Calu3 (cell line): Measurements from ENCODE around the gene DPAGT1. TPM values are rescaled to one million over a fixed set of nuclear protein-coding genes. Genes with fewer than 3 reads are reported as not detected.

Source experiments
- BruUV-seq: library from RNA; stranded (reverse); fragments of 400-500 nt; replicated peaks from 2 replicates; lab custom pipeline; 2021; lab: Mats Ljungman, UMichigan
- CTCF ChIA-PET: fragments of 300-600 bp; sonication (Branson Sonifier 250); formaldehyde crosslinking; loops from one replicate; lab custom pipeline; 2022; ENCODE audit warnings: antibody characterized with exemption; lab: Charles Lee
- DNase-seq: peaks from one replicate; pipeline ENCODE4 v3.0.0; 2022
- H3K27ac Mint-ChIP-seq: one replicate; pipeline ENCODE4 v1.8.0; 2022; ENCODE audit warnings: mixed read lengths; ENCODE audit not compliant: unreplicated experiment
- H3K27me3 Mint-ChIP-seq: one replicate; pipeline ENCODE4 v1.8.0; 2022; ENCODE audit warnings: mixed read lengths; ENCODE audit not compliant: unreplicated experiment
- H3K36me3 Mint-ChIP-seq: one replicate; pipeline ENCODE4 v1.8.0; 2022; ENCODE audit warnings: mild to moderate bottlenecking, moderate library complexity, mixed read lengths; ENCODE audit not compliant: insufficient read depth, unreplicated experiment
- H3K4me1 Mint-ChIP-seq: one replicate; pipeline ENCODE4 v1.8.0; 2022; ENCODE audit warnings: mild to moderate bottlenecking, low read depth, mixed read lengths; ENCODE audit not compliant: unreplicated experiment
- H3K4me3 Mint-ChIP-seq: one replicate; pipeline ENCODE4 v1.8.0; 2022; ENCODE audit warnings: mild to moderate bottlenecking, low read depth, moderate library complexity, mixed read lengths; ENCODE audit not compliant: unreplicated experiment
- H3K9me3 Mint-ChIP-seq: one replicate; pipeline ENCODE4 v1.8.0; 2022; ENCODE audit warnings: low read depth, mixed read lengths; ENCODE audit not compliant: unreplicated experiment
- intact Hi-C: fragments of 100-400 bp; cut with micrococcal nuclease; formaldehyde crosslinking; loops from one replicate; pipeline ENCODE4 v1.10.0; 2022; ENCODE audit not compliant: unreplicated experiment
- total RNA-seq: library from RNA; stranded (reverse); gene quantifications from 2 replicates; pipeline ENCODE4 v1.2.3, GENCODE V29; 2022
- TF ChIP-seq, protein P1 (sequence below): fragments of 200-600 bp; IDR thresholded peaks from one replicate; pipeline ENCODE4 v1.8.0; 2022; ENCODE audit warnings: antibody characterized with exemption; ENCODE audit not compliant: unreplicated experiment

Gene DPAGT1
- total RNA-seq, 1 experiment from 2014 or later = 47.6 TPM

DNA sequence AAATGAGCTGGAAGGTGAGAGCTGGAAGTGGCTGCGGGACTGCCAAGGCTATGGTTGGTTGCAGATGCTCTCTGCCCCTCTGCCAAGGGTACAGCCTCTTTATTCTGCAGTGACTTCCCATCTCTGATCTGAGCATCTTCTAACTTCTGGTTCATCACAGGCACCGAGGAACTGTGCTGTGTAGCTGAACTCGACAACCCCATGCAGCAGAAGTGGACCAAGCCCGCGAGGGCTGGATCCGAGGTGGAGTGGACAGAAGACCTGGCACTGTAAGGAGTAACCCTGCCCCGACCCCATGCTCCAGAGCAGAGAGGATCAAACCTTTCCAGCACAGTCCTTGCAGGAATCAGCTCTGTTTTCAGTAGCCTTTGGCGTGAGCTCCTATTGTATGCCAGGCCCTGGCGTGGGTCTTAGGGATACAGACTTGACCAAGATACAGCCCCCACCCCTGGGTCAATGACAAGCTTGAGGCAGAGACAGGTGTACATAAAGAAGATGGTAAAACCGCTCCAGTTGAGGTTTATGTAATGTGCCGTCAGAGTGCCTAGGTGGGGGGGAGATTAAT lies 9.8 kb upstream of the DPAGT1 start:
- TF ChIP-seq, protein P1, sequence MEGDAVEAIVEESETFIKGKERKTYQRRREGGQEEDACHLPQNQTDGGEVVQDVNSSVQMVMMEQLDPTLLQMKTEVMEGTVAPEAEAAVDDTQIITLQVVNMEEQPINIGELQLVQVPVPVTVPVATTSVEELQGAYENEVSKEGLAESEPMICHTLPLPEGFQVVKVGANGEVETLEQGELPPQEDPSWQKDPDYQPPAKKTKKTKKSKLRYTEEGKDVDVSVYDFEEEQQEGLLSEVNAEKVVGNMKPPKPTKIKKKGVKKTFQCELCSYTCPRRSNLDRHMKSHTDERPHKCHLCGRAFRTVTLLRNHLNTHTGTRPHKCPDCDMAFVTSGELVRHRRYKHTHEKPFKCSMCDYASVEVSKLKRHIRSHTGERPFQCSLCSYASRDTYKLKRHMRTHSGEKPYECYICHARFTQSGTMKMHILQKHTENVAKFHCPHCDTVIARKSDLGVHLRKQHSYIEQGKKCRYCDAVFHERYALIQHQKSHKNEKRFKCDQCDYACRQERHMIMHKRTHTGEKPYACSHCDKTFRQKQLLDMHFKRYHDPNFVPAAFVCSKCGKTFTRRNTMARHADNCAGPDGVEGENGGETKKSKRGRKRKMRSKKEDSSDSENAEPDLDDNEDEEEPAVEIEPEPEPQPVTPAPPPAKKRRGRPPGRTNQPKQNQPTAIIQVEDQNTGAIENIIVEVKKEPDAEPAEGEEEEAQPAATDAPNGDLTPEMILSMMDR = no peak
- Mint-ChIP-seq H3K9me3 (no peaks in the 10 kb centered on the region), H3K27me3 (no peaks in the 10 kb centered on the region), H3K4me1 (peaks cover 13% of the 10 kb centered on the region), H3K36me3 (peaks cover 32% of the 10 kb centered on the region), H3K4me3 (no peak overlapping the region), H3K27ac (no peak overlapping the region)
- intact Hi-C loops = no loop called here
- no TSS peak for BruUV-seq
- no peak for DNase-seq
- CTCF ChIA-PET = no interaction called here

DNA sequence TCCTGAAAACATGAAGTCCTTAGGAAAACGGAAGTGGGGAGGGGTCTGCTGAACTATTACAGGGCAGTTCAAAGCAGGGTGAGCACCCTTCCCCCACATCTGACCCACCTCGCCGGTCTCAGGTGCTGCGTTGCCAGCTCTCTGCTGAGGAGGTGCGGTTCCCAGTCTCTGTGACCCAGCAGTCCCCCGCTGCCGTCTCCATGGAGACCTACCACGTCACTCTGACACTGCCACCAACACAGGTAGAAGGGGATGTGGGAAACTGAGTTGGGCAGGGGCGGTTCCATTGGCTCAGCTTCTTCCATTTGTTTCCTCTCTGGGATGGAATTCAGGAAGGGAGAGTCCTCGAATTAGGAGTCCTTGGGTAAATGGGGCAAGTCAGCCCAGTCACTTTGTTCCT lies 8.8 kb upstream of the DPAGT1 start:
- BruUV-seq = no TSS peak
- CTCF ChIA-PET = interaction anchor here (0.6 kb wide), 1 partner anchor 157 kb away, joined by 4 read pairs; no protein-coding TSS in a partner anchor
- Mint-ChIP-seq H3K27me3 (no peaks in the 10 kb centered on the region), H3K27ac (no peak overlapping the region), H3K9me3 (no peaks in the 10 kb centered on the region), H3K36me3 (peaks cover 38% of the 10 kb centered on the region), H3K4me3 (no peak overlapping the region), H3K4me1 (peaks cover 13% of the 10 kb centered on the region)
- DNase-seq = no peak
- intact Hi-C loops = no loop called here
- TF ChIP-seq, protein P1 = no peak

DNA sequence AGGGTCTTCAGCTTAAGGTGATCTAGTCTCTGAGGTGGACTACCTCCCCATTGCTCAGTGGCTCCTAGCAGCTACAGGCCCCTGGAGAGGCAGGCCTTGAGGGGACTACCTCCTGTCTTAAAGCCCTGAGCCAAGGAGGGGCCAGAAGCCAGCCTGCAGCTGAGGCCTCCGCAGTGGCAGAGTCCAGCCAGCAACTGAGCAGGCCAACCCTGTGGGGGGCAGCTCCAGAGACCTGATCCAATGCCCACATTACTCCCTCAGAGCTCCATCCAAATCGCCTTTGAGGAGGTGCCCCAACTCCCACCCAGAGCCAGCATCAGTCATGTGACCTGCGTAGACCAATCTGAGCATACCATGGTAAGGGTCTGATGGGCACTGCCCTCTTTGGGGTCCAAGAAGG lies 8.2 kb upstream of the DPAGT1 start:
- Mint-ChIP-seq H3K27ac (no peak overlapping the region), H3K4me1 (peaks cover 13% of the 10 kb centered on the region), H3K36me3 (peaks cover 38% of the 10 kb centered on the region), H3K27me3 (no peaks in the 10 kb centered on the region), H3K4me3 (no peak overlapping the region), H3K9me3 (no peaks in the 10 kb centered on the region)
- no peak for DNase-seq
- CTCF ChIA-PET = interaction anchor here (0.6 kb wide), 1 partner anchor 157 kb away, joined by 4 read pairs; no protein-coding TSS in a partner anchor
- BruUV-seq = no TSS peak
- intact Hi-C loops = no loop called here
- TF ChIP-seq, protein P1 = no peak

DNA sequence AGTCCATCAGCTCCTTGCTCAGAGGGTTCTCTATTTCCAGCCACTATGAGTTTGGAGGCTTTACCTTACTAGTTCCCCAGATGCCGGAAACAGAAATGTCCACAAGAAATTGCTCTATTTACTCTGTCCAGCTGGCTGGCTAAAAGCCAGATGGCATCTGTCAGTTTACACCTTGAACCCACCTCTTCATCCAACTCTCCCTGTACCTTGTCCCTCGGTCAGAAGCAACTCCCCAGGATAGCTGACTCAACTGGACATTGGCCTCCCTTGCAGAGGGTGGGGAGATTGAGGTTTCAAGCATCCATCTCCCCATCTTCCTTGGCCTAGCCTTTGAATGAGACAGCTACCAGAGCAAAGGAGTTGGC lies 7.2 kb upstream of the DPAGT1 start:
- CTCF ChIA-PET = no interaction called here
- no peak for DNase-seq
- TF ChIP-seq, protein P1 = no peak
- H3K27me3 Mint-ChIP-seq = no peaks in the 10 kb centered on the region
- no peaks in the 10 kb centered on the region for H3K9me3 Mint-ChIP-seq
- peak overlapping the region; percentile 74 for H3K4me3 Mint-ChIP-seq
- intact Hi-C loops = no loop called here
- TSS peak; percentile 18 for BruUV-seq
- peaks cover 13% of the 10 kb centered on the region for H3K4me1 Mint-ChIP-seq
- peak overlapping the region; percentile 39 for H3K27ac Mint-ChIP-seq
- peaks cover 38% of the 10 kb centered on the region for H3K36me3 Mint-ChIP-seq
